HG03108 (cell line): ENCODE data around the gene TSPAN15.

Source experiments
- ATAC-seq: cut with Tn5 transposase; IDR thresholded peaks from one replicate; pipeline ENCODE4 v1.9.1; 2021; ENCODE audit warnings: moderate library complexity; ENCODE audit not compliant: unreplicated experiment

Gene TSPAN15

DNA sequence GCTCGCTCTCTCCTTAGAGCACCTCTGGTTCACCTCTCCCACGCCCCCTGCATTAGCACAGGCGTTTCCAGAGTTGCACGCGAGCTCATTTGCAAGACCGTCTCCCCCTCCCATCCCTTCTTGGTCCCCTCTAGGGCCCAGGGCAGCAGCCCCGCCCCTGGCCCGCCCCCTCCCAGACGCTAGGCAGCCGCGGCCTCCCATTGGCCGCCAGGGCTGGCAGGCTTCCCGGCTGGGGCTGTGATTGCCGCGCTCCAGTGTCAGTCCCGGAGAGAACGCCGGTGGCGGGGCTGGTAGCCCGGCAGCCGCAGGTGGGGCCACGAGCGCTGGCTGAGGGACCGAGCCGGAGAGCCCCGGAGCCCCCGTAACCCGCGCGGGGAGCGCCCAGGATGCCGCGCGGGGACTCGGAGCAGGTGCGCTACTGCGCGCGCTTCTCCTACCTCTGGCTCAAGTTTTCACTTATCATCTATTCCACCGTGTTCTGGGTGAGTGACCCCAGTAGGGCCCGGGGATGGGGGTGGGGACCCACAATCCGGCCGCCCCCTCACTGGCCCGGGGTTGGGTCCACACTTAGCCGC, at the start of gene TSPAN15:
Gene TSPAN15 (plus strand): TSS at position 257 of the 575 bp plus-strand sequence. CDS start 130 bp downstream, at position 387.
- peak; percentile 79 for ATAC-seq

DNA sequence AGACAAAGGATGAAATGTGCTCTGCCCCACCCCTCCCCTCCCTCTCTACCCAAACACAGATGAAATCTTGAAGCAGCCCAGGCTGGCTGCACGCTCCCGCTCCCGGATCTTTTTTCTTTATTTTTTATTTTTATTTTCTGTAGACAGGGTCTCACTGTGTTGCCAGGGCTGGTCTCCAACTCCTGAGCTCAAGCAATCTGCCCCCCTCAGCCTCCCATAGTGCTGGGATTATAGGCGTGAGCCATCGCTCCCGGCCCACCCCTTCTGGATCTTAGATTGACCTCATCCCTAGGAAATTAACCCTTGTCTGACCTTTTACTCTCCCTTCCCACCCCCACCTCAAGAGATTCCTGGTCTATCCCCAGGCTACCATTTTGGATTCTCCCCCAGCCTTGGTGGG, 48.9 kb upstream of the TSPAN15 start:
- ATAC-seq: no peak

DNA sequence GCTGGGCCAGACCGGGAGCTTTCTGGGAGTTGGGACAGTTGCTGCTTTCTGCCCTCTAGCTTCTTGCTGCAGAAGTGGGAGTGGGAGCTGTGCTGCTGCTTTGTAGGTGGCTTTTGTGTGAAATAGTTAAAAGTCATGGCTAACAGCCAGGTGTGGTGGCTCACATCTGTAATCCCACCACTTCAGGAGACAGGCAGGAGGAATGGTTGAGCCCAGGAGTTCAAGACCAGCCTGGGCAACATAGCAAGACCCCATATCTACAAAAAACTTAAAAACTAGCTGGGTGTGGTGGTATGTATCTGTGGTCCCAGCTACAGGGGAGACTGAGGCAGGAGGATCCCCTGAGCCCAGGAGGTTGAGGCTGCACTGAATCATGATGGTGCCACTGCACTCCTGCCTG, 48.2 kb upstream of the TSPAN15 start:
- no peak for ATAC-seq

DNA sequence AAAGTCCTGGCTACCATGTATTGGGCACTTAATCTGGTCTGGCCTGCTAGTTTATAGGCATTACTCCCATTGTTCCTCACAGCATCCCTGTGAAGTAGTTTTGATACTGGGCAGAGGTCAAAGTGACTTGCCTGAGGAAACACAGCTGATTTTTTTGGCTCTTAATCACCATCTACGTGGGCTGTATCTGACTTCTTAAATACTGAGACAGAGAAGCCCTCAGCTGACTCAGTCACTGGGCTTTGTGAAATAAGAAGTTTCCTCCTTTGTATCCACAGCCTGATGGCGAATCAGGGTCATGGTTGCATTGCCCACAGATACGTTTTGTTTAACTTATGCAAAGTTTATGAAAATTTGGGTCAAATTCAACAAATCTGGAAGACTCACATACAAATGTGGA, 47.7 kb upstream of the TSPAN15 start:
- ATAC-seq: no peak

DNA sequence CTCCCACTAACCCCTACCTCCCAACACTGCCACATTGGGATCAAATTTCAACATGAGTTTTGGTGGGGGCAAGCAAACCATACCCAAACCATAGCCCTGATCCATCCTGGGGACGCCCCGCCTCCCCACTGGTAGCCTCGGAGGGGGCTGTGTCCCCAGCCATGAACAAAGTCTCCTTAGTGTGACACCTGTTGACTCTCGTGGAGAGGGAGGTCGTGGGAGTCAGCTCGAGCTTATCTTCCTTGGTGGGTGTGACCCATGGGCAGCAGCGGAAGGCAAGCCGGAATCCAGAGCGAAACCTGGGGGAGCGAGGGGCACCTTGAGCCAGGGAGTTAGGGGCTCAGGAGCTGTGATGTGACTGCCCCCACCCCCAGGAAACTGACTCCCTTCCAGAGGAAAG, 46.5 kb upstream of the TSPAN15 start:
- ATAC-seq: no peak

DNA sequence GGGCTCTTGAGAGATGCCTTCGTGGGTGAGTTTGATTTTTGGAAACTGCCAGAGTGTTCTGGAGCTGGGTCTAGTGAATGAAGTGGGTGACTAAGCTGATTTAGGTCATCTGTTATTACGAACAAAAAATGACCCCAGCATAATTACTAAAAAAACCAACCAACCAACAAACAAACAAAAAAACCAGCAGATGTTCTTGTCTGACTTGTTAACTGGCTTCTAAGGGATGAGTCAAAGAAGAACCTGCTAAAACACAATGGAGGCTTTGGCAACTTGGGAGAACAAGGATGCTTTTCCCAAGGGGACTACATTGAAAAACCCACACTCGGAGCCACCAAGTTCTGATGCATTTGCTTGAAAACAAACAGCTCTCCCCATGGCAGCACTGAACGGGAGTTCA, 46.0 kb upstream of the TSPAN15 start:
- ATAC-seq: no peak

DNA sequence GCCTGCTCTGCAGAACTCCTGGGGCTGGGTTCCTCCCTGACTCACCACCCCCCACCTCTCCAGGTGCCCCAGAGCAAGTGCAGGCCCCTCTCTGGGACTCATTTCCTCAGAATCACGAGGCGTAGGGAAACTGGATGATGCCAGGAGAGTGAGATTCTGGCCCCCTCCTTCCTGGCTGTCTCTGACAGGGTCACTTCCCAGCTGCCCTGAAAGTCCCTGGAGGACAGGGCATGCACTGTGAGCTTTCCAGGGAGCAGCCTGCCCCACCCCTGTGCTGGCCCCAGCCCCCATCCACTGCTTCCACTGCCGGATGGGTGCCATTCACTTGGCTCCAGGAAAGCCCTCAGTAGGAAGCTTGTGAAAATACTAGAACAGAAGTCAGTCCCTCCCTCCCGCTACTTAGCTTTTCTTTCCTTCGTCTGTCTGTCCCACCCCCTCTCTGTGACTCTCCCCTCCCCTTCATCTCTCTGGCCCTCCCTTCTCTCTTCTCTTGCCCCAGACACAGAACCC, 44.9 kb upstream of the TSPAN15 start:
- no peak for ATAC-seq

DNA sequence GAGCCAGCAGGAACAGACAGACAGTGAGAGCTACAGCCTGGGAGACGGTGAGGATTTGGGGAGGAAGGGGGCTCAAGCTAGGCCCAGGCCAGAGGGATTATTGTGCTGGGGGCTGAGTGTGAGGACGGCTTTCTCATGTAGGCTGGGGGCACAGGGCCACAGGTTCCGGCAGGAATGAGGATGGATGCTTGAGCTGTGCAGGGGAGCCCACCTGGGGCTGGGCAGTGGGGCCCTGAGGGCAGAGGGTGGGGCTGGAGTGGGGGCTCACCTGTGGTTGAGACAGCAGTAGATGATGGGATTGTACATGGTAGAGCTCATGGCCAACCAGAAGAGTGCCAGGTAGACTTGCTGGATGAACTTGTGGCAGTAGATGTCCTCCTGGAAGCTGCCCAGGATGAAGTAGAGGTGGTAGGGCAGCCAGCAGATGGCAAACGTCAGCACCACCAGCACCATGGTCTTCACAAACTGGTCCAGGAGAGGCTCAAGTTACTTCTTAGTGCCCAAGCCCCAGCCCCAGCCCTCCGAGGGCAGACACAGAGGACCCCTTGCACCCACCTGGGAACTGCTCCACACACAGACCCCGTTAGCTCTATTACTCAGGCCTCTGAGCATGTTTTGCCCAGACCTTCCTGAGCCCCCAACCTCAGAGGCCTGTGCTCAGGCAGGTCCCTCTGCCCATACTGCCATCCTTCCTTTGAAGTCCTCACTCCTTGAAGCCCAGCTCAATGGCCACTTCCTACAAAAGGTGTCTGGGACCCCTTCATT, 44.3 kb upstream of the TSPAN15 start:
- no peak for ATAC-seq

DNA sequence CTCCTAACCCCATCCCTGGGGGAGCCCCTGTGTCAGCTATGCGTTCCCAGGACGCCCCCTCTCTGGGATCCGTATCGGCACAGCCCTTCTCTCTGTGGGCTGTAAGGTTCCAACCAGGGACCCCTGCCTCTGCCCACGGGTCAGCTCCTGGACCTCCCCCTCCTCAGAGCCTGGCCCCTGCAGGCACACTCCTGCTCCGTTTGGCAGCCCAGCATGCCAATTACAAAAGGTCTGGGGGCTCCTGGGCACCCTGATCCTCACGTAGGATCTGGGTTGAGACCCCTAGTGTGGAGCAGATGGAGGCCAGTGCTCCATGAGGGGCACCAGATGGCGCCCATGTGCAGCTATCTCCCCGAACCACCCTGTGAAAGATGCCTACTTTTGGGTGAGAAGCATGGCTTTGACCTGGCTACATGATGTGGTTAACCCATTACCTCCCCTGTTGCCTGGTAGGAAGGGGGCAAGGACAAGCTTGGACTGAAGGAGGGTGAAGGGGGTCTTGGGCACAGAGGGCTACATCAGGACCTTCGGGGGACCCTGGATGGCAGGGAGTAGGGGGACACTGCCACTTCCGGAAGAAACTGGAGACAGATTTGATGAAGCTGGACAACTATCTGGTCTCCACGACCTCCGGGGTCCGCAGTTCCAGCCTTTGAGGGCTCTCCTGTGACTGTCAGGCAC, 43.5 kb upstream of the TSPAN15 start:
- ATAC-seq: no peak

DNA sequence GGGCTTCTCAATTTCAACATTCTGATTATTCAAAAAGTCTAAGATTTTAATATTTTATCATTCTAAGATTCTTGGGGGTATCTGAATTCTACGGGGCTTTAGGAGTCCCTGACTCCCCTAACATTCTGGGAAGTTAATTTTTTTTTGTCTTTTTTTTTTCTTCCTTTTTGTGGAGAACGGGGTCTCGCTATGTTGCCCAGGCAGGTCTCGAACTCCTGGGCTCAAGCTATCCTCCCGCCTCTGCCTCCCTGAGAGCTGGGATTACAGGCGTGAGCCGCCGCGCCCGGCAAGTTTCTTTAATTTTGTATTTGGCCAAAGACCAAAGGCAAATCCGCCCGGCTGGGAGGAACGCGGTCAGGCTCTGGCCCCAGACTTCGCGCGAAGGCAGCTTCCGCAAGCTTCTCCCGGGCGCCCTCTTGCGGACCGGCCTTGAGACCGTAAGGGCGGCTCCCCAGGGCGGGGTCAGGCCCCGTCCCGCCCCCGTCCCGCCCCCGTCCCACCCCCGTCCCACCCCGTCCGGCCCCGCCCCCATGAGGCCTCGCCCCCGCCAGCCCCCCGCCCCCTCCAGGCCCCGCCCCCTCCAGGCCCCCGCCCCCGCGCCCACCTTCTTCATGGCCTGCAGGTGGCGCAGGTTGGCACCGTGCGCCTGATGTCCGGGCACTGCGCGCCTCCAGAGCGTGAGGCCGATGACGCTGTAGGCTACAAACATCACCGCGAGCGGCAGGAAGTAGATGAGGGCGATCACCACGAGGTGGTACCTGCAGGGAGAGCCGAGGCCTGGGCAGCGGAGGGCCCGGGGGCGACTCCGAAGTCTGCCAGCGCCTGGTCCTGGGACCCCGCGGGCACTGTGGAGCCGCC, 42.7 kb upstream of the TSPAN15 start:
- ATAC-seq: peak; percentile 77

DNA sequence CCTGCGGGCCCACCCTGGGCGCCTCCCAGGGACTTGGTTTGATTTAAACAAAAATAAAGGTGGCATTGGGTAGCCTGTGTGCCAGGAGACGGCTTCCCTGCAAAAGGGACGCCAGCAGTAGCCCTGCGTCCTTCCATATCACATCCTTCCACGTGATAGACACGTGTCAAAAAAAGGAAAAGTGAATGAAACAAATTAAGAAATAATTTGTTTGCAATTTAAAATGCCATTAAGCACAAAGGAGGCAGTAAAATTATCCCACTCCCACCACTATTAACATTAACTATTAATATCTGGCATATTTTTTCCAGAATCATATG, 42.1 kb upstream of the TSPAN15 start:
- no peak for ATAC-seq

DNA sequence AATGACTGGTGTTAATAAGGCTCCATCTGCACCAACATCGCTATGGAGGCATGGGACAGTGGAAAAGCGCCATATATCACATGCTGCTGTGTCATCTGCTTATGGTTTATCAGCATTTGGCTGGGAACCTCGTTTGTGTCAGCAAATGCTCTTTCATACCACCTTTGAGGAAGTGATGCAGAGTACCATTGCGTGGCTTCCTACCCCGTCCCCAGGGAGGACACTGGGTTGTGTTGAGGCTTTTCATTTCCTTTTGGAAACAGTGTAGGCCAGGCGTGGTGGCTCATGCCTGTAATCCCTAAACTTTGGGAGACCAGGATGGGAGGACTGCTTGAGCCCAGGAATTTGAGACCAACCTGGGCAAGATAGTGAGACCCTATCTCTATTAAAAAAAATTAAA, 41.3 kb upstream of the TSPAN15 start:
- ATAC-seq: no peak

DNA sequence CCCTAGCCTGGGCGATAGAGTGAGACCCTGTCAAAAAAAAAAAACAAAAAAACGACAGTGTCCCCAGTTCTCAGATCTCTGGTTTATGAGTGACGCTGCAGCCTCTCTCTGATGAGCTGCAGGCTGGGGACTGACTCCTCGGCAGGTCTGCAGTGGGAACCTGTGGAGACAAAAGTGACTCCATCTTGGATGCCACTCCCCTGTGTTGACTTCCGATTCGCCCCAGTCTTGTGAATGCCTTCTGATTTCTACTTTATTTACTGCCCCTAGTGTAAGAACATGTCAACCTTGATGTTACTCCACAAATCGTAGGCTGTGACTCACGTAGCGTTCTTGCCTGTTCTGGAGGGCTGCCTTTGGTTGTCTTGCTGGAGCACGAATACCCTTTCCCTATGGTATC, 40.8 kb upstream of the TSPAN15 start:
- no peak for ATAC-seq

DNA sequence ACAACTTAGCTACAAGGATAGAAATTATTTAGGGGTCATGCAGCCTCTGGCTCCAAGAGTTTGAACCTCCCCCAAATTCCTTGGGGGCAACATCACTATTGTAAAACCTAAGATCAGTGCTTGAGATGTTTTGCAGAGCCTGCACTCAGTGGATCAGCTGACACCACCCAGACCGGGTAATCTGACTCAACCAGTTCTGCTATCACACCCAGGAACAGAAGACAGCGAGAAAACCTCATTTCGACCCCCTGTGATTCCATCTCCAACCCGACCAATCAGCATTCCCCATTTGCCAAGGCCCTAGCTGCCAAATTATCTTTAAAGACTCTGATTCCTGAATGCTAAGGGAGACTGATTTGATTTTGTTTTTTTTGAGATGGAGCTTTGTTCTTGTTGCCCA, 39.8 kb upstream of the TSPAN15 start:
- ATAC-seq: no peak

DNA sequence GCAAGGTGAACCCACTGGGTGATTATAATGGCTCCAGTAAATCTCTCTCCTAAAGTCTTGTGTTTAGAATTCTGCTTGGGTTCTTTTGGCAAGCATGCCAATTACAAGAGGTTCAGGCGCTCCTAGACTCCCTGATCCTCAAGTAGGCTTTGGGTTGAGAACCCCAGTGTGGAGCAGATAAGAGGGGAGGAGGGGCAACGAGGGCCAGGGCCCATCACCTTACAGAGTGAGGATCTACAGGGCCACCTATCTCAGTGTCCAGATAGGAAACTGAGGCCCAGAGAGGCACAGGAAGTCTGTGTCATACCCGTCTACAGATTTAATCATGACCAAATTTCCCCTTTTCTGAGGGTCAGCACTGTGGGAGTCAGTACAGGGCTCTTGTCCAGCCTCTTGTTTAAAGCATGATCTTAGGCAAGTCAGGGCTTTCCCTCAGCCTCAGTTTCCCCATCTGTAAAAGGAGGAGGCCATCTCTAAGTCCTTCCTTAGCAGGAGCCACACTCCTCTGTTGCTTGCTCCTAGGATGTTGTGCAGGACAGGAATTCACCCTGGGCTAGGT, 39.0 kb upstream of the TSPAN15 start:
- no peak for ATAC-seq

DNA sequence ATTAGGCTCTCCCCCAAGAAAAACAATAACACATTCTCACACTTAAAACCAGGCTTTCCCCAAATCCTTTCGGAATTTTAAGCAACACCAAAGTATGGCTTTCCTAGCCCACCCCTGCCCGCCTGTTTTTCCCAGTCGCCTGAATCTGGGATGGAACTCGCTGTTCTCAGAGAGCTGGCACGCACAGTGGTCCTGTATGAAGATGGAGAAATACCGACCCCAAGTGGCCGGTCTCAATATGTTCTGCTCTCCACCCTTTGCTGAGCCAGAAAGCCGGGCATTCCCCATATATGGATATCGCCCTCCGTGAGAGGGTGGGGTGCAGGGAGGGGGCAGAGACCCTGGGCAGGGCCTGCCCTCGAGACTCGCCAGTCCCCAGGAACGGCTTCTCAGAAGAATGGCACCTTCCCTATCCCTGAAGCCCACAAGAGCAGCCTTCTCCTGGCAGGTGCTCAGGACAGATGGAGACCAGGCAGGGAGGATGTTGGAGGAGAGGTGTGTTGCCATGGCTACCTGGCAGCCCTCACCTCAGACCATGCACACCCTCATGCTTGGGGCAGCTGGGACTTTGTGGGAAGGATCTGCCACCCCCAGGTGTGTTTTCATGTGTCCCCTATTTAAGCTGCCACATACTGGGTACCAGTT, 37.9 kb upstream of the TSPAN15 start:
- no peak for ATAC-seq

DNA sequence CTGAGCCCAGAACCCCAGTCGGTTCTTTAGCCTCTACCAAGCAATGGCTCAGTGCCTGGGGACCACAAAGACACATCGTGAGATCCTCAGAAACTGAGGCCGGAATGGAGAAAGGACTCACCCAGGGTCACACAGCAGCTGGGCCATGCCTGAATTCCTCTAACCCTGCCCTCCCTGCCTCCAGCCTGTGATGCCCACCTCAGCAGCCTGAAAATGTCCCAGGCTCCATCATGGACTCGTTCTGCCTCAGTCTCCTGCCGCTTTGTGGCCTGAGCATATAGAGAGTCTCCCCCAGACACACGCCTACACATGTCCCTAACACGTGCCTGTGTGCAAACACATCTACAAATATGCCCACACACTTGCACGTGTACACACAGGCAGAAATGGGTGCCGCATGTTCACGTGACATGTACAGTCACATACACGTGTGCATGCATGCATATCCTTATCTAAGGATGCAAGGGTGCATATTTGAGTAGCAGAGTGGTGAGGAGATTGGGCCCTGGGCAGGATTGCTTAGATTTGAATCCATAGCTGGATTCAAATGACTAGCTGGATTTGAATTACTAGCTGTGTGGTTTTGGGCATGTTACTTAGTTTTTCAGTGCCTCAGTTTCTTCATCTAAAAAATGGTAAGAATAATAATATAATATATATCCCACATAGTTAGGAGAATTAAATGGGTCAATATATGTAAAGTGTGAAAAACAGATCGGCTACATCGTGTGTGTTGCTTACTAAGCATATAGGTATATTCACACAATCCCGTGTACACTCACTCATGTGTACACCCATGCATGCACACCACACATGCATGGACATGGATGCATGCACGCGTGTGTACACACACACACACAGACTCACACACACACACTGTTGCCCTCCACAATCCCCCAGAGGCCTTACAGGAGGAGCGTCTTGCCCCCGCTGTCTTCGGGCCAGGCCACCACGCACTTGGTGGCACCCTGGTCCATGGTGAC, 36.9 kb upstream of the TSPAN15 start:
- no peak for ATAC-seq

DNA sequence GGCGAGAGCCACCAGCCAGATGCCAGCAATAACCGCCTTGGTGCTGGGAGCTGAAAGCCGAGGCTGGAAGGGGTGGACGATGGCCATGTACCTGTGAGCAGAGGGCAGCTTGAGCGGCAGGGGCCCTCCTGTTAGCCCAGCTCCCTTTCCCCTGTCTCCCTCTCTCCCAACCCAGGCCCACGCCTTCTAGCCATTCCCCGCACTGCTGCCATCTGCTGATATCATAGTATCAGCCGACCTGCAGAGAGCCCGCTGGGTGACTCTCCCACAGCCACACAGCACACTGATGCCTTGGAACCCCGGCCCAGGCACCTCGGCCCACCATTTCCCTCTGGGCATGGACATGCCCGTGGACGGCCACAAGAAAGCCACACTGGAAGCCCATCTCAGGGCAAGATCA, 36.2 kb upstream of the TSPAN15 start:
- no peak for ATAC-seq

DNA sequence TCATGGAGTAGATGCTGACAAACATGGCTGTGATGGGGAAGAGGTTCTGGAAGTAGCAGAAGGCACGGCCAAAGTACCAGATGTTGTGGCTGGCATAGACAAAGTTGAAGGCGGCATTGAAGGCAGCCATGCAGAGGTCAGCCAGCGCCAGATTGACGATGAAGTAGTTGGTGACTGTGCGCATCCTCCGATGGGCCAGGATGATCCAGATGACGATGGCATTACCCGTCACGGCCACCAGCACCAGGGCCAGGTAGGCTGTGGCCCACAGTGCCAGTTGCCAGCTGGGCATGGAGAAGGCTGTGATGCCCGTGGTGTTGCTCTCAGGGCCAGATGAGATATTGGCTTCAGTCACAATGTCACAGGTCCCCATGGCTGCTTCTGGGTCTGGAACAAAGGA, 35.3 kb upstream of the TSPAN15 start:
- no peak for ATAC-seq
